Measurements from ENCODE around the gene VENTX.

The VENTX gene

DNA sequence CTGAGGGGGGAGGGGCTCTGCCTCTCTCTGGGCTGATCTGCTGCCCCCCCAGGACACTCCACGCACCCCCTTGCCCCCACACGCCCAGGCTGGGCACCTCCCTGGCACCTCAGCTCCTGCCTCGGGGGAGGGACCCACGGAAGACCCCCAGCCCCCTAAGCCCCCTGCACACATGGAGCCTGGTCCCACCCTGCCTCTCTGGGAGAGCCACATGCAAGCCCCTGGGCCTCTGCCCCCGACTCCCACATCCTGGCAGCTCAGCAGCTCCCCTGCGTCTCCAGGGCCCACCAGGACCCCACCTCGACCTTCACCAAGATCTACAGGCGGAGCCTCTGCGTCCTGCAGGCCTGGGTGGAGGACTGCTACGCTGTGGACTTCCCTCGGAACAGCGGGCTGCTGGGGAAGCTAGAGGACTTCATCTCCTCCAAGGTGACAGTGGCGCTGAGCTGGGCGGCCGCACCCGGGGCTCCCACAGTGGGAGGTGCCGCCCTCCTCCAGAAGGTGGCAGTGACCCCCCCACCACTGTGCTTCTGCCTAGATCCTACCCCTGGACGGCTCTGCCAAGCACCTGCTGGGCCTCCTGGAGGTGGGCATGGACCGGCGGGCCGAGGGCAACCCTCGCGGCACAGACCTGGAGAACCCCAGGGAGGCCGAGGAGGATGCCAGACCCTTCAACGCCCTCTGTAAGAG lies 26.4 kb upstream of the VENTX start:
- TF ChIP-seq, protein P1, sequence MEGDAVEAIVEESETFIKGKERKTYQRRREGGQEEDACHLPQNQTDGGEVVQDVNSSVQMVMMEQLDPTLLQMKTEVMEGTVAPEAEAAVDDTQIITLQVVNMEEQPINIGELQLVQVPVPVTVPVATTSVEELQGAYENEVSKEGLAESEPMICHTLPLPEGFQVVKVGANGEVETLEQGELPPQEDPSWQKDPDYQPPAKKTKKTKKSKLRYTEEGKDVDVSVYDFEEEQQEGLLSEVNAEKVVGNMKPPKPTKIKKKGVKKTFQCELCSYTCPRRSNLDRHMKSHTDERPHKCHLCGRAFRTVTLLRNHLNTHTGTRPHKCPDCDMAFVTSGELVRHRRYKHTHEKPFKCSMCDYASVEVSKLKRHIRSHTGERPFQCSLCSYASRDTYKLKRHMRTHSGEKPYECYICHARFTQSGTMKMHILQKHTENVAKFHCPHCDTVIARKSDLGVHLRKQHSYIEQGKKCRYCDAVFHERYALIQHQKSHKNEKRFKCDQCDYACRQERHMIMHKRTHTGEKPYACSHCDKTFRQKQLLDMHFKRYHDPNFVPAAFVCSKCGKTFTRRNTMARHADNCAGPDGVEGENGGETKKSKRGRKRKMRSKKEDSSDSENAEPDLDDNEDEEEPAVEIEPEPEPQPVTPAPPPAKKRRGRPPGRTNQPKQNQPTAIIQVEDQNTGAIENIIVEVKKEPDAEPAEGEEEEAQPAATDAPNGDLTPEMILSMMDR (IDR thresholded peaks at IDR 0.05; ENCODE audit: insufficient read depth, low read depth, low read length, missing control alignments) = no peak
- no peak overlapping the region for H3K4me3 ChIP-seq (ENCODE audit: low read length)
- no peak for DNase-seq (ENCODE audit: low read depth)

DNA sequence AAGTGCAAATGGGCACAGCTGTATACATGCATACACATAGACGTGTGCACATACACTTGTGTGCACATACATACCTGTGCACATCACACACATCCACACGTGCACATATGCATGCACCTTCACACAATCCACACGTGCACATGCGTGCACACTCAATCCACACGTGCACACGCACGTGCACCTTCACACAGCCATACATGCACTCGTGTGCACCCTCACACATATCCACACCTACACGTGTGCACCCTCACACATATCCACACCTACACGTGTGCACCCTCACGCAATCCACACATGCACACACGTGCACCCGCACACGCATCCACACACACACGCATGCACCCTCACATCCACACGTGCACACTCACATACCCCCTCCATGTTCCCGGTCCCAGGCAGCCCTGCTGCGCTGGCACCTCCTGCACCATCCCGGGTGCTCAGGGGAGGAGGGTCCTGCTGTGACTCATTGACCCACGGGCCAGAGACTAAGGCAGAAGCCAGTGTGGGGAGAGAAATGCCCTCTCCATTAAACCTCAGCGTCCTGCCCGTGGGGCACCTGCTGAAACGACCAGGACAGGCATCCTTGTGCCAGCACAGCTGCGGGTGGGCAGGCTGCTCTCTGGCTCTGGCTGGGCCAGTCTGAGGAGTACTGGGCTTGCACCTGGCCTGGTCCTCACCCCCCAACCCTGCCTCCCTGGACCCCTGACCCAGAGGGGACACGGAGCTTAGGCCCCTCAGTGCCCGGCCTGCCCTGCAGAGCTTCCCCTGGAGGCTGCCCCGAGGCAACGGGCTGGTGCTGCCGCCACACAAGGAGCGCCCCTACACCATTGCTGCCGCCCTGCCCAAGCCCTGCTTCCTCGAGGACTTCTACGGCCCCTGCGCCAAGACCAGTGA lies 25.4 kb upstream of the VENTX start:
- TF ChIP-seq, protein P1 (IDR thresholded peaks at IDR 0.05; ENCODE audit: insufficient read depth, low read depth, low read length, missing control alignments) = no peak
- no peak for DNase-seq (ENCODE audit: low read depth)
- H3K4me3 ChIP-seq (ENCODE audit: low read length) = no peak overlapping the region

DNA sequence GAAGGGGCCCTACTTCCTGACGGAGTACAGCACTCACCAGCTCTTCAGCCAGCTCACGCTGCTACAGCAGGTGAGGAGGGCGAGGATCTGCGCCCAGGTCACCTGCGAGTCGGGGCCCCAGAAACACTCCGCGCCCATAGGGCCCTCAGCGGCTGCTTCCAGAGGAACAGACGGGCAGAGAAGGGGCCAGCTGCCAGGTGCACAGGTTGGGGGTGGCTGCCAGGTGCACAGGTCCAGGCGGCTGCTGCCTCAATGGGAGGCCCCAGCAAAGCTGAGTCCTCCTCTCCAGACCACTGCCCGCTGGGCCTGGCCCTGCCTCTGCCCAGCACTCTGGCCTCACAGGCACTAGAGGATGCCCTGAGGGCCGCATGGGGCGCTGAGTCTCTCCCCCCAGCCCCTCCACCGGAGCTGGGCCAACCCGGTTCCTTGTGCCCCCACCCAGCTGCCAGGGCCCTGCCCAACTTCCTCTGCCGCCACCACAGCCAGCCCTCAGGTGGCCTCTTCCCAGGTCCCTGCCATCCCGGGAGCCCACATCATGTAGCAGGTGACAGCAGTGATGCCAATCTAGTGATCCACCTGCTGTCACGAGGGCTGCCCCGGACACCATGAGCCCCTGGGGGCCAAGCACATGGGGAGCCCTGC lies 24.7 kb upstream of the VENTX start:
- TF ChIP-seq, protein P1 (IDR thresholded peaks at IDR 0.05; ENCODE audit: insufficient read depth, low read depth, low read length, missing control alignments) = no peak
- DNase-seq (ENCODE audit: low read depth) = no peak
- H3K4me3 ChIP-seq (ENCODE audit: low read length) = no peak overlapping the region

DNA sequence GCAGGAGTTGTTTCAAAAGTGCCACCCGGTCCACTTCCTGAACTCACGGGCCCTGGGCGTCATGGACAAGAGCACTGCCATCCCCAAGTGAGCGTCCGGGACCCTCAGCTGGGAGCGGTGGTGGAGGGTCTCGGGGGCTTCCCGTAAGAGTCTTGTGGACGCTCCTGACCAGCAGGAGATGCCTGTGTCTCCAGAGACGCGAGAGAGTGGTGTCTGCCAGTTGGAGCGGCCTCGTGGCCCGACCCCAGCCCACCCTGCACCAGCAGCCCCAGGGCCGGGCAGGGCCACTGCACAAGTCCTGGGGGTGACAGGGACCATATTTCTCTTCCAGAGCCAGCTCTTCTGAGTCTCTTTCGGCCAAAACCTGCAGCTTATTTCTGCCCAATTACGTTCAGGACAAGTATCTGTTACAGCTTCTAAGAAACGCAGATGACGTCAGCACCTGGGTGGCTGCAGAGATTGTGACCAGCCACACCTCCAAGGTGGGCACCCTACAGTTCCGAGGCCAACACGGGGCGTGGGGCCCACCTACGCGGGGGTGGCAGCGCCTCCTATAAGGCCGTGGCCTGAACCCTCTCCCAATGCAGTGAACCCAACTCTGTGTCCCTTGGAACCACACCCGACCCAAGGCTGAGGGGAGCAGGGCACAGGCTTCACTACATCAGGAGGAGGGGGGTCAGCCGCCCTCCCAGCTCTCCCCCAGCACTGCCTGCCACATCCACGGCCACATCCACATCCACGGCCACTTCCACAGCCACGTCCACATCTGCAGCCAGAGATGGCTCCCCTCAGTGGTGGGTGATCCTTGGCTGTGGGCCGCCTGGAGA lies 23.8 kb upstream of the VENTX start:
- TF ChIP-seq, protein P1 (IDR thresholded peaks at IDR 0.05; ENCODE audit: insufficient read depth, low read depth, low read length, missing control alignments) = no peak
- no peak overlapping the region for H3K4me3 ChIP-seq (ENCODE audit: low read length)
- no peak for DNase-seq (ENCODE audit: low read depth)

DNA sequence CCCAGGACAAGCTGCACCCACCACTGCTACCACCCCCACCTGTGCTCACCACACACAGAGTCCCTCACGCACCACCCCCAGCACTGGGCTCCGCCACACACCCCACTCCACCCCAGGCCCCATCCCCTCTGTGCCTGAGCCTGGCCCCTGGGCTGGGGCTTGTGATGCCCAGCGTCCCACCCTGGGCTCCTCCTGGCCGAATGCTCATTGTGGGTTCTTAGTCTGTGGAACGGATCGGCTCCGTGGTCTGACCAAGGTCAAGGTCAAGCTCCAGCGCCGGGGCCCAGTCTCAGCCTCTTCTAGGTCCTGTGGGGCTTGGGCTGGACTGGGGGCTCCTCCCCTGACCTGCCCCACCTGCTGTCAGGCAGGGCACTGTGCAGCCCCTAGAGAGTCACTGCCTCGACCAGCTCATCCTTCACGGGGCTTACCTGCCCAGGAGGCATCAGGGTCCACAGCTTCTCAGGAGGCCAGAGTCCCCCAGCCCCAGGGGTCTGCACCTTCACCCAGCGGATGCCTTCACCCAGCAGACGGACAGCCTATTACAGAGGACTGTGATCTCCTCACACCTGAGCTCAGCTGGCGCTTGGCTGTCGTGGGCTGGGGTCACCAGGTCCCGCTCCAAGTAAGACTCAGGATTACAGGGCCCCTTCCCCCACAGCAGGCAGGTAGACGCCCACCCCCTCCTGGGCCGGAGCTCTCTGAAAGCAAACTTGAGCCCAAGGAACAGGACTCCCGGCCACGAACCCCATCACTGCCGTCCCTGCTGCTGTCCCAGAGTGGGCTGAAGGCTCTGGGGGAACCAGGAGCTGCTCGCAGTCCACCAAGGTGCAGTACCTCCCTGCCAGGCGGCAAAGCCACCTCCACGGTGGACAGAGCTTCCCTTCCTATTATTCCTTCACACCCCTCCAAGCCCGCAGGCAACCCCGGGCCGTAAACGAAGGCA lies 22.9 kb upstream of the VENTX start:
- no peak for DNase-seq (ENCODE audit: low read depth)
- TF ChIP-seq, protein P1 (IDR thresholded peaks at IDR 0.05; ENCODE audit: insufficient read depth, low read depth, low read length, missing control alignments) = no peak
- H3K4me3 ChIP-seq (ENCODE audit: low read length) = no peak overlapping the region

All from epithelial cell of esophagus (primary cell).